ENCODE results near the gene STARD9. TPM values are rescaled to one million over a fixed set of nuclear protein-coding genes. Genes with fewer than 3 reads are reported as not detected.

The STARD9 gene
- total and polyA plus RNA-seq, 2 of the 13 experiments (the other 11 are each of a cell fraction or from before 2014, with no cell fraction given), result 5.3 to 7.5 TPM

DNA sequence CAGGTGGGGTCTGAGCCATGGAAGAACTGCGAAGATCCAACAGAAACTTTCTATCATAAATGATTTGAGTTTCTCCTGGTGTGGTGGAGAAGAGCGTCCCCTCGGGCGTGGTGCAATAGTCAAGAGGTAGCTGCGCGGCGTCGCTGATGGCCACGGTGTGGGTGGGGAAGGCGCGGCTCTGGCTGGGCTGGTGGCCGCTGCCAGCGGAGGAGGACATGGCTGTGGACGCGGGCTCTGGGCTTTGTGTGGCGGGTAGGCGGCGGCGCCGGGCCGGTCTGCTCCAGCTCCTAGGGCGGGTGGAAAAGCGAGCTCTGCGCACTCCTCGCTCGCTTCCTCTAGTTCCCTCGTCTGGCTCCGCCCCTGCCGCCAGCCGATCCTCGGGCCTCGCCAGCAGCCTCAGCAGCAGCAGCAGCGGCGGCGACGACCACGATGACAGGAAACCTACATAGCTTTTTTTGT lies 5.9 kb downstream of the STARD9 start (continued):
- no peak for TF ChIP-seq MAZ (IDR thresholded peaks at IDR 0.05; ENCODE audit: borderline replicate concordance, low read depth, low read length)
- TF ChIP-seq MAZ (CRISPR knock-in tag; IDR thresholded peaks at IDR 0.05; ENCODE audit: low read depth), result peak; percentile 55; the same call in 1 of the 2 replicates
- TF ChIP-seq, protein P1, sequence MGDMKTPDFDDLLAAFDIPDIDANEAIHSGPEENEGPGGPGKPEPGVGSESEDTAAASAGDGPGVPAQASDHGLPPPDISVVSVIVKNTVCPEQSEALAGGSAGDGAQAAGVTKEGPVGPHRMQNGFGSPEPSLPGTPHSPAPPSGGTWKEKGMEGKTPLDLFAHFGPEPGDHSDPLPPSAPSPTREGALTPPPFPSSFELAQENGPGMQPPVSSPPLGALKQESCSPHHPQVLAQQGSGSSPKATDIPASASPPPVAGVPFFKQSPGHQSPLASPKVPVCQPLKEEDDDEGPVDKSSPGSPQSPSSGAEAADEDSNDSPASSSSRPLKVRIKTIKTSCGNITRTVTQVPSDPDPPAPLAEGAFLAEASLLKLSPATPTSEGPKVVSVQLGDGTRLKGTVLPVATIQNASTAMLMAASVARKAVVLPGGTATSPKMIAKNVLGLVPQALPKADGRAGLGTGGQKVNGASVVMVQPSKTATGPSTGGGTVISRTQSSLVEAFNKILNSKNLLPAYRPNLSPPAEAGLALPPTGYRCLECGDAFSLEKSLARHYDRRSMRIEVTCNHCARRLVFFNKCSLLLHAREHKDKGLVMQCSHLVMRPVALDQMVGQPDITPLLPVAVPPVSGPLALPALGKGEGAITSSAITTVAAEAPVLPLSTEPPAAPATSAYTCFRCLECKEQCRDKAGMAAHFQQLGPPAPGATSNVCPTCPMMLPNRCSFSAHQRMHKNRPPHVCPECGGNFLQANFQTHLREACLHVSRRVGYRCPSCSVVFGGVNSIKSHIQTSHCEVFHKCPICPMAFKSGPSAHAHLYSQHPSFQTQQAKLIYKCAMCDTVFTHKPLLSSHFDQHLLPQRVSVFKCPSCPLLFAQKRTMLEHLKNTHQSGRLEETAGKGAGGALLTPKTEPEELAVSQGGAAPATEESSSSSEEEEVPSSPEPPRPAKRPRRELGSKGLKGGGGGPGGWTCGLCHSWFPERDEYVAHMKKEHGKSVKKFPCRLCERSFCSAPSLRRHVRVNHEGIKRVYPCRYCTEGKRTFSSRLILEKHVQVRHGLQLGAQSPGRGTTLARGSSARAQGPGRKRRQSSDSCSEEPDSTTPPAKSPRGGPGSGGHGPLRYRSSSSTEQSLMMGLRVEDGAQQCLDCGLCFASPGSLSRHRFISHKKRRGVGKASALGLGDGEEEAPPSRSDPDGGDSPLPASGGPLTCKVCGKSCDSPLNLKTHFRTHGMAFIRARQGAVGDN (CRISPR knock-in tag; IDR thresholded peaks at IDR 0.05), result peak; percentile 91
- TF ChIP-seq ZMYM4 (CRISPR knock-in tag; IDR thresholded peaks at IDR 0.05), result no peak
- TF ChIP-seq NKX3-1 (CRISPR knock-in tag; IDR thresholded peaks at IDR 0.05), result no peak
- peak; percentile 50; the same call in 1 of the 2 replicates for TF ChIP-seq SAP130 (CRISPR knock-in tag; IDR thresholded peaks at IDR 0.05; ENCODE audit: low read depth)
- TF ChIP-seq, protein P2, sequence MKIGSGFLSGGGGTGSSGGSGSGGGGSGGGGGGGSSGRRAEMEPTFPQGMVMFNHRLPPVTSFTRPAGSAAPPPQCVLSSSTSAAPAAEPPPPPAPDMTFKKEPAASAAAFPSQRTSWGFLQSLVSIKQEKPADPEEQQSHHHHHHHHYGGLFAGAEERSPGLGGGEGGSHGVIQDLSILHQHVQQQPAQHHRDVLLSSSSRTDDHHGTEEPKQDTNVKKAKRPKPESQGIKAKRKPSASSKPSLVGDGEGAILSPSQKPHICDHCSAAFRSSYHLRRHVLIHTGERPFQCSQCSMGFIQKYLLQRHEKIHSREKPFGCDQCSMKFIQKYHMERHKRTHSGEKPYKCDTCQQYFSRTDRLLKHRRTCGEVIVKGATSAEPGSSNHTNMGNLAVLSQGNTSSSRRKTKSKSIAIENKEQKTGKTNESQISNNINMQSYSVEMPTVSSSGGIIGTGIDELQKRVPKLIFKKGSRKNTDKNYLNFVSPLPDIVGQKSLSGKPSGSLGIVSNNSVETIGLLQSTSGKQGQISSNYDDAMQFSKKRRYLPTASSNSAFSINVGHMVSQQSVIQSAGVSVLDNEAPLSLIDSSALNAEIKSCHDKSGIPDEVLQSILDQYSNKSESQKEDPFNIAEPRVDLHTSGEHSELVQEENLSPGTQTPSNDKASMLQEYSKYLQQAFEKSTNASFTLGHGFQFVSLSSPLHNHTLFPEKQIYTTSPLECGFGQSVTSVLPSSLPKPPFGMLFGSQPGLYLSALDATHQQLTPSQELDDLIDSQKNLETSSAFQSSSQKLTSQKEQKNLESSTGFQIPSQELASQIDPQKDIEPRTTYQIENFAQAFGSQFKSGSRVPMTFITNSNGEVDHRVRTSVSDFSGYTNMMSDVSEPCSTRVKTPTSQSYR (CRISPR knock-in tag; IDR thresholded peaks at IDR 0.05; ENCODE audit: borderline replicate concordance), result no peak
- peak; percentile 53 for TF ChIP-seq RBFOX2 (IDR thresholded peaks at IDR 0.05; ENCODE audit: low read depth, low read length)
- TF ChIP-seq MATR3 (CRISPR knock-in tag; IDR thresholded peaks at IDR 0.05), result no peak
- peak; percentile 71 for TF ChIP-seq PITX1 (CRISPR knock-in tag; IDR thresholded peaks at IDR 0.05)
- 0 out of 4 replicates have a peak, but pooled peaks of 1 of the 2 experiments have one; percentile 59 for TF ChIP-seq KLF16 (CRISPR knock-in tag; IDR thresholded peaks at IDR 0.05)
- TF ChIP-seq ZNF430 (CRISPR knock-in tag; IDR thresholded peaks at IDR 0.05), result 0 out of 2 replicates have a peak, but pooled peaks have one; percentile 62
- TF ChIP-seq ZNF781 (CRISPR knock-in tag; IDR thresholded peaks at IDR 0.05; ENCODE audit: borderline replicate concordance, not compliant biosample characterization), result peak; percentile 61
- TF ChIP-seq ZGPAT (CRISPR knock-in tag; IDR thresholded peaks at IDR 0.05), result peak; percentile 34; the same call in 1 of the 2 replicates
- peak; percentile 54 for TF ChIP-seq XRCC5 (optimal IDR thresholded peaks at IDR 0.05; ENCODE audit: low read length)
- peak; percentile 50; the same call in 1 of the 2 replicates for TF ChIP-seq TFDP1 (CRISPR knock-in tag; IDR thresholded peaks at IDR 0.05; ENCODE audit: borderline replicate concordance)
- TF ChIP-seq HDAC1 (CRISPR knock-in tag; IDR thresholded peaks at IDR 0.05), result peak; percentile 34; the same call in 1 of the 2 replicates
- TF ChIP-seq YY1 (IDR thresholded peaks at IDR 0.05; ENCODE audit: insufficient read depth, insufficient replicate concordance, low read depth, low read length), result peak; percentile 17
- TF ChIP-seq TBX2 (CRISPR knock-in tag; IDR thresholded peaks at IDR 0.05; ENCODE audit: borderline replicate concordance), result peak; percentile 71; the same call in 1 of the 2 replicates
- no peak for TF ChIP-seq SMAD9 (CRISPR knock-in tag; IDR thresholded peaks at IDR 0.05)
- peak; percentile 44; the same call in 1 of the 2 replicates for TF ChIP-seq REPIN1 (CRISPR knock-in tag; IDR thresholded peaks at IDR 0.05; ENCODE audit: borderline replicate concordance, low read depth)
